Left ventricle myocardium inferior (tissue), 1 donor: ENCODE data around the gene OPHN1. TPM values are rescaled to one million over a fixed set of nuclear protein-coding genes. Genes with fewer than 3 reads are reported as not detected.
A peak's percentile ranks its signal among the peaks of the same experiment; 100 is the strongest.

Source experiments
- DNase-seq: peaks from one replicate; pipeline ENCODE4 v3.0.0-alpha.2; 2020
- H3K27ac ChIP-seq: fragments of 200-600 bp; replicated peaks from 2 replicates; pipeline ENCODE4 v1.8.0; 2021
- H3K27me3 ChIP-seq: fragments of 200-600 bp; 2 replicates; pipeline ENCODE4 v1.8.0; 2021; ENCODE audit warnings: low read depth
- H3K36me3 ChIP-seq: fragments of 200-600 bp; 2 replicates; pipeline ENCODE4 v1.8.0; 2021
- H3K4me1 ChIP-seq: fragments of 200-600 bp; 2 replicates; pipeline ENCODE4 v1.8.0; 2021
- H3K4me3 ChIP-seq: fragments of 200-600 bp; 2 replicates; pipeline ENCODE4 v1.8.0; 2021; ENCODE audit warnings: mild to moderate bottlenecking, moderate library complexity
- H3K9me3 ChIP-seq: fragments of 200-600 bp; replicated peaks from 2 replicates; pipeline ENCODE4 v1.8.0; 2021
- intact Hi-C: fragments of 100-400 bp; cut with micrococcal nuclease; formaldehyde crosslinking; loops from one replicate; pipeline ENCODE4 v1.11.0; 2022
- total RNA-seq: library from RNA; stranded (reverse); fragmentation: NEBNext Ultra II Directional; extraction: Animal tissue kit (Norgen Biotek cat#: 25700); gene quantifications from one replicate; pipeline ENCODE4 v1.2.1, GENCODE V29; 2021
- TF ChIP-seq, protein P1 (sequence below): fragments of 200-600 bp; IDR thresholded peaks from 2 replicates; pipeline ENCODE4 v1.8.0; 2021; ENCODE audit warnings: antibody characterized with exemption, mild to moderate bottlenecking, borderline replicate concordance
- donor health status: DM: no; HTN: yes; CAD: no; lungs with severe emphysema.

The OPHN1 gene
- total RNA-seq, 1 donor from 2014 or later, result 5.0 TPM

DNA sequence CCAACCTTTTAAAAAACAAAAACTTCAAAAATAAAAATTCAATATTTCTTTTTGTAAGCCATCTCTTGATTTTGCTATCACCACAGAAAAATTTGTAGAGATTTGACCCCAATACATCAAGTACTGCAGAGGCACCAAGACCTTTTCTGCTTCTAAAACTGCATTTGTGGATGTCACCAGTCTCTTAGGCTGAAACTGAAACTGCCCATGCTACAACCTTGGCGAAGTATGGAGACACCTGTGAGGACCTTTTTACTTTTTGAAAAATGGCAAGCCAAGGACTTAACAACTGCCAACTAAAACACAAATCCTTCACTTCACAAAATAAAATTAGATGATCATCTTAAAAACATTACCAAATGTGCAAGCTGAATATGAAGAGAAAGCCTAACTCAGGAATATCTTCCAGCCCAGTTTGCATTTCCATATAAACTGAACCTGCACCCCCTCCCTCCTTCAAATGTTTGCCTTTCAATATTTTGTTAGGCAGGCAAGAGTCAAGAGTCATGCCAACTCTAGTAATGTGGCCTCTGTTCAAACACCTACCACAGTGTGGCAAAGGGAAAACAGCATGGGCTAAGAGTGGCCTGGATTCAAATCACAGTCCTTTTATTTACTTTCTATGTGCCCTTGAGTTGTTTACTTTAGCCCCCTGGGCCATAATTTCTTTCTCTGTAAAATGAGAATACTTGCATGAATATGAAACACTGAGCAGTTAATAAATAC is 389.4 kb downstream of the OPHN1 start:
- TF ChIP-seq, protein P1, sequence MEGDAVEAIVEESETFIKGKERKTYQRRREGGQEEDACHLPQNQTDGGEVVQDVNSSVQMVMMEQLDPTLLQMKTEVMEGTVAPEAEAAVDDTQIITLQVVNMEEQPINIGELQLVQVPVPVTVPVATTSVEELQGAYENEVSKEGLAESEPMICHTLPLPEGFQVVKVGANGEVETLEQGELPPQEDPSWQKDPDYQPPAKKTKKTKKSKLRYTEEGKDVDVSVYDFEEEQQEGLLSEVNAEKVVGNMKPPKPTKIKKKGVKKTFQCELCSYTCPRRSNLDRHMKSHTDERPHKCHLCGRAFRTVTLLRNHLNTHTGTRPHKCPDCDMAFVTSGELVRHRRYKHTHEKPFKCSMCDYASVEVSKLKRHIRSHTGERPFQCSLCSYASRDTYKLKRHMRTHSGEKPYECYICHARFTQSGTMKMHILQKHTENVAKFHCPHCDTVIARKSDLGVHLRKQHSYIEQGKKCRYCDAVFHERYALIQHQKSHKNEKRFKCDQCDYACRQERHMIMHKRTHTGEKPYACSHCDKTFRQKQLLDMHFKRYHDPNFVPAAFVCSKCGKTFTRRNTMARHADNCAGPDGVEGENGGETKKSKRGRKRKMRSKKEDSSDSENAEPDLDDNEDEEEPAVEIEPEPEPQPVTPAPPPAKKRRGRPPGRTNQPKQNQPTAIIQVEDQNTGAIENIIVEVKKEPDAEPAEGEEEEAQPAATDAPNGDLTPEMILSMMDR, result no peak
- intact Hi-C loops, result no loop called here
- H3K4me3 ChIP-seq, result no peak overlapping the region
- no peaks in the 10 kb centered on the region for H3K4me1 ChIP-seq
- peaks cover 5% of the 10 kb centered on the region for H3K36me3 ChIP-seq
- no peaks in the 10 kb centered on the region for H3K9me3 ChIP-seq
- no peak overlapping the region for H3K27ac ChIP-seq
- H3K27me3 ChIP-seq, result no peaks in the 10 kb centered on the region
- no peak for DNase-seq

DNA sequence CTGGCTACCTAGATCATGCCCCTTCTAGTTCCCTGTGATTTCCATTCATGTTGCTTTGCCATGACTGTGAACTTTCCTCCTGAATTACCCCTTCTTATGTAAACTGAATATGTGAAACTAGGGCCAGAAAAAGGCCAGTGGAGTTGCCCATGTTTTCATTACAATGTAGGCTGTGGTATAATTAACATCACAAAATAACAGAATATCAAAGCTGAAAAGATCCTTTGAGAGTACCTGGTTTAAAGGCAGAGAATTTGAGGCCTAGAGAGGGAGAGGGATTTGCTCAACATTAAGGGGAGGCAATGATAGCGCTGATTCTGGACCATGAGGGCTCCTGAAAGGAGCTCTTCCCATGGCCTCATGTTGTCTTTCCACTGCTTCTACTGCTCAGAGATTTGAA is 392.2 kb downstream of the OPHN1 start:
- Histone ChIP-seq H3K4me3 (no peak overlapping the region), H3K27me3 (no peaks in the 10 kb centered on the region), H3K9me3 (no peaks in the 10 kb centered on the region), H3K36me3 (no peaks in the 10 kb centered on the region), H3K27ac (no peak overlapping the region), H3K4me1 (no peaks in the 10 kb centered on the region)
- DNase-seq, result no peak
- TF ChIP-seq, protein P1, result no peak
- intact Hi-C loops, result no loop called here

DNA sequence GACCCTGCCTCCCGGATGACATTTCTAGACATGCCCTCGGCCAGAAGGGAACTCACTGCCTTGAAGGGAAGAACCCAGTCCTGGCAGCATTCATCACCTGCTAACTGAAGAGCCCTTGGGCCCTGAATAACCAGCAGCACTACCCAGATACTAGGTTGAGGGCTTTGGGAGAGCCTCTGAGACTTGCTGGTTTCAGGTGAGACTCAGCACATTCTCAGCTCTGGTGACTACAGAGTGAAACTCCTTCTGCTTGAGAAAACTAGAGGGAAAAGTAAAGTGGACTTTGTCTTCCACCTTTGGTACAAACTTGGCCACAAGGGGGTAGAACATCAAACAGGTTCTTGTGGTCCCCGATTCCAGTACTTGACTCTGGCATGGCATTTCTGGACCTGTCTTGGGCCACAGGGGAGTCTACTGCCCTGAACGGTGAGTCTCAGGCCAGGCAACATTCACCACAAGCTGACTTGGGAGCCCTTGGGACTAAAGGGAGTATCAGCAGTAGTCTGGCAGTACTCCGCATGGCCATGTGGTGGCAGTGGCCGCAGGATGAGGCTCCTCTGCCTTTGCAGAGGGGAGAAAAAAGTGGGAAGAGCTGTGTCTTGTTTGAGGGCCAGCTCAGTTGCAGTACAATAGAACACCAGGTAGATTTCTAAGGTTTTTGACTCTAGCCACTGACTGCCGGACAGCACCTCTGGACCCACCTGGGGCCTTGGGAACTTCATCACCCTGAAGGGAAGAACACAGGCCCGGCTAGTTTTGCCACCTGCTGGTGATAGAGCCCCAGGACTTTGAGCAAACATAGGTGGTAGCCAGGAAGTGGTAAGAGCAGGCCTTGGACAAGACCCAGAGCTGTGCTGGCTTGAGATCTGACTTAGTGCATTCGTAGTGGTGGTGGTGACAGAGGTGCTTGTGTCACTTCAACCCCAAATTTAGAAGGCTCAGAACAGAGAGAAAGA is 414.8 kb downstream of the OPHN1 start:
- no peaks in the 10 kb centered on the region for H3K9me3 ChIP-seq
- no peak for DNase-seq
- TF ChIP-seq, protein P1, result peak; percentile 4

DNA sequence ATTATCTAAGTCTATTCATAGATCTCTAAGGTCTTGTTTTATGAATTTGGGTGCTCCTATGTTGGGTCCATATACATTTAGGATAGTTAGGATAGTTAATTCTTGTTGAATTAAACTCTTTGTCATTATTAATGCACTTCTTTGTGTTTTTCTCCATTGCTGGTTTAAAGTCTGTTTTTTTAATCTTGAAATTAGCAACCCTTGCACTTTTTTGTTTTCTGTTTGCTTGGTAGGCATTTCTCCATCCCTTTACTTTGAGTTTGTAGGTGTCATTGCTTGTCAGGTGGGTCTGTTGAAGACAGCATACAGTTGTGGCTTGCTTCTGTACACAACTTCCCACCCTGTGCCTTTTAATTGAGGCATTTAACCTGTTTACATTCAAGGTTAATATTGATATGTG is 434.8 kb downstream of the OPHN1 start:
- TF ChIP-seq, protein P1, result no peak
- H3K4me1 ChIP-seq, result no peaks in the 10 kb centered on the region
- intact Hi-C loops, result no loop called here
- H3K4me3 ChIP-seq, result no peak overlapping the region
- H3K36me3 ChIP-seq, result no peaks in the 10 kb centered on the region
- H3K27me3 ChIP-seq, result no peaks in the 10 kb centered on the region
- no peak for DNase-seq
- H3K9me3 ChIP-seq, result peaks cover 47% of the 10 kb centered on the region
- H3K27ac ChIP-seq, result no peak overlapping the region

More for the DNA sequence above, 414.8 kb downstream of the OPHN1 start:
- Histone ChIP-seq H3K27me3 (no peaks in the 10 kb centered on the region), H3K27ac (no peak overlapping the region), H3K36me3 (no peaks in the 10 kb centered on the region), H3K4me3 (no peak overlapping the region), H3K4me1 (no peaks in the 10 kb centered on the region)
- intact Hi-C loops, result no loop called here

Other genes starting within 250 kb of the OPHN1 start
- gene YIPF6, start 65.6 kb upstream of the OPHN1 start, total RNA-seq, result 30.4 TPM
- gene STARD8, start 214.2 kb upstream of the OPHN1 start, total RNA-seq, result 9.3 TPM